A673 (cell line): ENCODE data around the gene EIF3L.

Experiments used
- CTCF ChIP-seq: fragments of 300-800, 200-600 bp; sonication (generic); conservative IDR thresholded peaks from 2 replicates; pipeline ENCODE4 v1.5.1; 2017; ENCODE audit warnings: low read depth, mild to moderate bottlenecking, antibody characterized with exemption, low read length, moderate library complexity, mixed read lengths
- EZH2 ChIP-seq: fragments of 200-600 bp; sonication (generic); IDR thresholded peaks from 2 replicates; pipeline ENCODE4 v1.6.1; 2017; ENCODE audit warnings: borderline replicate concordance, low read depth, mild to moderate bottlenecking, mixed read lengths, antibody characterized with exemption, low read length; ENCODE audit not compliant: poor library complexity, severe bottlenecking

- TF ChIP-seq CTCF (no peak), EZH2 (no peak)
Measured at GRCh38 chr22:37854946-37855345, 5.7 kb downstream of the EIF3L start.
